Stimulated activated effector memory CD8-positive, alpha-beta T cell treated with anti-CD3 and anti-CD28 coated beads, Interleukin-12 subunit alpha, Interleukin-12 subunit beta, amount 100 ng/mL, for 72 hours (primary cell): Measurements from ENCODE around the gene KRT13.
A peak's percentile ranks its signal among the peaks of the same experiment; 100 is the strongest.

Experiments
- ATAC-seq: fragments of 150-1000 bp; cut with Tn5 transposase; 2 replicates; pipeline ENCODE4 v1.10.0; 2021
- DNase-seq, 2 donors: peaks; one replicate each; pipeline ENCODE4 v3.0.0; 2021 to 2022; ENCODE audit warnings: low spot score in 2 of 2
- H3K27ac Mint-ChIP-seq: one replicate; pipeline ENCODE4 v1.8.0; 2022; ENCODE audit warnings: mild to moderate bottlenecking, mixed read lengths
- H3K36me3 Mint-ChIP-seq: one replicate; pipeline ENCODE4 v1.8.0; 2022; ENCODE audit warnings: mild to moderate bottlenecking, mixed read lengths
- H3K4me1 Mint-ChIP-seq: one replicate; pipeline ENCODE4 v1.8.0; 2022; ENCODE audit warnings: mixed read lengths
- H3K4me3 Mint-ChIP-seq: one replicate; pipeline ENCODE4 v1.8.0; 2022; ENCODE audit warnings: mild to moderate bottlenecking, mixed read lengths
- H3K9me3 Mint-ChIP-seq: one replicate; pipeline ENCODE4 v1.8.0; 2022; ENCODE audit warnings: mixed read lengths

KRT13 gene

GRCh38 chr17:41481036-41481435 lies 24.4 kb downstream of the KRT13 start, which contains the start of gene KRT35:
TSS of gene KRT35 (minus strand) at chr17:41481151. CDS start at chr17:41481097, 54 bp downstream.
- Mint-ChIP-seq H3K4me1 (no peaks in the 10 kb centered on the region), H3K9me3 (no peaks in the 10 kb centered on the region), H3K4me3 (no peak within 1 kb of the TSS), H3K27ac (no peak within 1 kb of the TSS), H3K36me3 (no peaks in the 10 kb centered on the region)
- DNase-seq: no peak
- no peak for ATAC-seq

- no peaks in the 10 kb centered on the region for H3K36me3 Mint-ChIP-seq
- no peaks in the 10 kb centered on the region for H3K4me1 Mint-ChIP-seq
- H3K4me3 Mint-ChIP-seq: no peak overlapping the region
- DNase-seq: no peak
- H3K27ac Mint-ChIP-seq: no peak overlapping the region
- ATAC-seq: no peak
- H3K9me3 Mint-ChIP-seq: no peaks in the 10 kb centered on the region
Observed at GRCh38 chr17:41480581-41480980, 24.8 kb downstream of the KRT13 start.

- no peak overlapping the region for H3K27ac Mint-ChIP-seq
- no peak overlapping the region for H3K4me3 Mint-ChIP-seq
- no peaks in the 10 kb centered on the region for H3K36me3 Mint-ChIP-seq
- ATAC-seq (no peak), DNase-seq (no peak)
- no peaks in the 10 kb centered on the region for H3K9me3 Mint-ChIP-seq
- no peaks in the 10 kb centered on the region for H3K4me1 Mint-ChIP-seq
Observed at GRCh38 chr17:41480136-41480535, 25.3 kb downstream of the KRT13 start.

- no peak overlapping the region for H3K4me3 Mint-ChIP-seq
- no peak for DNase-seq
- H3K27ac Mint-ChIP-seq: no peak overlapping the region
- no peaks in the 10 kb centered on the region for H3K36me3 Mint-ChIP-seq
- no peak for ATAC-seq
- H3K9me3 Mint-ChIP-seq: no peaks in the 10 kb centered on the region
- H3K4me1 Mint-ChIP-seq: no peaks in the 10 kb centered on the region
Observed at GRCh38 chr17:41478237-41478636, 27.2 kb downstream of the KRT13 start.

GRCh38 chr17:41476866-41477815 lies 28.3 kb downstream of the KRT13 start:
- Mint-ChIP-seq H3K4me1 (no peaks in the 10 kb centered on the region), H3K9me3 (no peaks in the 10 kb centered on the region), H3K4me3 (no peak overlapping the region), H3K27ac (peak overlapping the region; percentile 65), H3K36me3 (no peaks in the 10 kb centered on the region)
- ATAC-seq (no peak), DNase-seq (no peak)

- DNase-seq: no peak
- H3K27ac Mint-ChIP-seq: no peak overlapping the region
- no peak overlapping the region for H3K4me3 Mint-ChIP-seq
- no peak for ATAC-seq
- no peaks in the 10 kb centered on the region for H3K9me3 Mint-ChIP-seq
- H3K4me1 Mint-ChIP-seq: no peaks in the 10 kb centered on the region
- H3K36me3 Mint-ChIP-seq: no peaks in the 10 kb centered on the region
Observed at GRCh38 chr17:41475421-41475820, 30.0 kb downstream of the KRT13 start.

- Mint-ChIP-seq H3K36me3 (no peaks in the 10 kb centered on the region), H3K4me1 (no peaks in the 10 kb centered on the region), H3K27ac (no peak overlapping the region), H3K9me3 (no peaks in the 10 kb centered on the region), H3K4me3 (no peak overlapping the region)
- DNase-seq (no peak), ATAC-seq (no peak)
Observed at GRCh38 chr17:41474863-41475262, 30.5 kb downstream of the KRT13 start.

GRCh38 chr17:41468346-41468745 lies 37.1 kb downstream of the KRT13 start:
- Mint-ChIP-seq H3K36me3 (no peaks in the 10 kb centered on the region), H3K9me3 (no peaks in the 10 kb centered on the region), H3K27ac (no peak overlapping the region), H3K4me1 (no peaks in the 10 kb centered on the region), H3K4me3 (no peak overlapping the region)
- ATAC-seq: no peak
- DNase-seq: no peak

GRCh38 chr17:41467561-41467960 lies 37.9 kb downstream of the KRT13 start:
- DNase-seq (no peak), ATAC-seq (no peak)
- H3K4me3 Mint-ChIP-seq: no peak overlapping the region
- no peaks in the 10 kb centered on the region for H3K36me3 Mint-ChIP-seq
- H3K27ac Mint-ChIP-seq: no peak overlapping the region
- no peaks in the 10 kb centered on the region for H3K4me1 Mint-ChIP-seq
- no peaks in the 10 kb centered on the region for H3K9me3 Mint-ChIP-seq

GRCh38 chr17:41466988-41467387 lies 38.4 kb downstream of the KRT13 start, which contains the start of gene KRT32:
TSS of gene KRT32 (minus strand) at chr17:41467386. CDS start at chr17:41467325, 61 bp downstream.
- Mint-ChIP-seq H3K36me3 (no peaks in the 10 kb centered on the region), H3K9me3 (no peaks in the 10 kb centered on the region), H3K27ac (no peak within 1 kb of the TSS), H3K4me1 (no peaks in the 10 kb centered on the region), H3K4me3 (no peak within 1 kb of the TSS)
- no peak for ATAC-seq
- DNase-seq: no peak

- no peak overlapping the region for H3K27ac Mint-ChIP-seq
- no peak for DNase-seq
- no peaks in the 10 kb centered on the region for H3K9me3 Mint-ChIP-seq
- H3K36me3 Mint-ChIP-seq: no peaks in the 10 kb centered on the region
- H3K4me1 Mint-ChIP-seq: no peaks in the 10 kb centered on the region
- H3K4me3 Mint-ChIP-seq: no peak overlapping the region
- no peak for ATAC-seq
Observed at GRCh38 chr17:41464682-41465081, 40.7 kb downstream of the KRT13 start.

- Mint-ChIP-seq H3K9me3 (no peaks in the 10 kb centered on the region), H3K4me1 (no peaks in the 10 kb centered on the region), H3K4me3 (no peak overlapping the region), H3K36me3 (no peaks in the 10 kb centered on the region), H3K27ac (no peak overlapping the region)
- ATAC-seq (no peak), DNase-seq (no peak)
Observed at GRCh38 chr17:41464173-41464572, 41.2 kb downstream of the KRT13 start.

GRCh38 chr17:41463746-41464145 lies 41.7 kb downstream of the KRT13 start:
- H3K36me3 Mint-ChIP-seq: no peaks in the 10 kb centered on the region

GRCh38 chr17:41462705-41463104 lies 42.7 kb downstream of the KRT13 start:
- H3K27ac Mint-ChIP-seq: no peak overlapping the region
- ATAC-seq (no peak), DNase-seq (no peak)
- no peaks in the 10 kb centered on the region for H3K36me3 Mint-ChIP-seq
- no peaks in the 10 kb centered on the region for H3K9me3 Mint-ChIP-seq
- H3K4me3 Mint-ChIP-seq: no peak overlapping the region
- no peaks in the 10 kb centered on the region for H3K4me1 Mint-ChIP-seq

More at GRCh38 chr17:41463746-41464145, 41.7 kb downstream of the KRT13 start:
- no peaks in the 10 kb centered on the region for H3K4me1 Mint-ChIP-seq
- no peak overlapping the region for H3K27ac Mint-ChIP-seq
- DNase-seq: no peak
- no peak overlapping the region for H3K4me3 Mint-ChIP-seq
- H3K9me3 Mint-ChIP-seq: no peaks in the 10 kb centered on the region
- no peak for ATAC-seq

GRCh38 chr17:41457676-41458075 lies 47.7 kb downstream of the KRT13 start:
- no peaks in the 10 kb centered on the region for H3K9me3 Mint-ChIP-seq
- DNase-seq (no peak), ATAC-seq (no peak)
- no peaks in the 10 kb centered on the region for H3K4me1 Mint-ChIP-seq
- no peak overlapping the region for H3K27ac Mint-ChIP-seq
- no peaks in the 10 kb centered on the region for H3K36me3 Mint-ChIP-seq
- H3K4me3 Mint-ChIP-seq: no peak overlapping the region

GRCh38 chr17:41456204-41456603 lies 49.2 kb downstream of the KRT13 start:
- Mint-ChIP-seq H3K9me3 (no peaks in the 10 kb centered on the region), H3K4me3 (no peak overlapping the region)
- no peak for ATAC-seq

More at GRCh38 chr17:41456204-41456603, 49.2 kb downstream of the KRT13 start:
- no peak for DNase-seq
- Mint-ChIP-seq H3K4me1 (no peaks in the 10 kb centered on the region), H3K27ac (no peak overlapping the region), H3K36me3 (no peaks in the 10 kb centered on the region)
